H9 (cell line): ENCODE measurements around the gene FOXD1. TPM values are rescaled to one million over a fixed set of nuclear protein-coding genes. Genes with fewer than 3 reads are reported as not detected.

Experiments used
- DNase-seq: peaks from one replicate; pipeline ENCODE4 v3.0.0-alpha.2; 2017
- H2AFZ ChIP-seq: one replicate; pipeline ENCODE4 v1.6.1; 2013; ENCODE audit warnings: mild to moderate bottlenecking, low read length, control low read depth, moderate library complexity
- H2AK5ac ChIP-seq: 2 replicates; pipeline ENCODE4 v1.6.1; 2013; ENCODE audit warnings: low read length, control low read depth, mixed read lengths; ENCODE audit not compliant: insufficient read length
- H2BK120ac ChIP-seq: one replicate; pipeline ENCODE4 v1.6.1; 2013; ENCODE audit warnings: low read depth, mild to moderate bottlenecking, low read length, control low read depth, inconsistent platforms; ENCODE audit not compliant: poor library complexity, severe bottlenecking
- H2BK12ac ChIP-seq: 2 replicates; pipeline ENCODE4 v1.6.1; 2013; ENCODE audit warnings: low read length, control low read depth, mixed read lengths, low read depth; ENCODE audit not compliant: insufficient read length
- H2BK15ac ChIP-seq: 2 replicates; pipeline ENCODE4 v1.6.1; 2013; ENCODE audit warnings: low read depth, low read length, control low read depth
- H2BK20ac ChIP-seq: one replicate; pipeline ENCODE4 v1.6.1; 2013; ENCODE audit warnings: low read depth, mild to moderate bottlenecking, low read length, control low read depth, inconsistent platforms; ENCODE audit not compliant: poor library complexity, severe bottlenecking
- H2BK5ac ChIP-seq: 2 replicates; pipeline ENCODE4 v1.6.1; 2013; ENCODE audit warnings: low read length, control low read depth, mixed read lengths; ENCODE audit not compliant: insufficient read length
- H3K14ac ChIP-seq: 2 replicates; pipeline ENCODE4 v1.6.1; 2013; ENCODE audit warnings: low read length, control low read depth; ENCODE audit not compliant: insufficient read depth
- H3K18ac ChIP-seq: 2 replicates; pipeline ENCODE4 v1.6.1; 2013; ENCODE audit warnings: low read depth, mild to moderate bottlenecking, mixed read lengths, low read length, control low read depth; ENCODE audit not compliant: insufficient read length
- H3K23ac ChIP-seq: 2 replicates; pipeline ENCODE4 v1.6.1; 2013; ENCODE audit warnings: low read length, control low read depth, mixed read lengths, low read depth; ENCODE audit not compliant: insufficient read length
- H3K23me2 ChIP-seq: 2 replicates; pipeline ENCODE4 v1.6.1; 2013; ENCODE audit warnings: low read depth, mild to moderate bottlenecking, mixed read lengths, low read length, control low read depth; ENCODE audit not compliant: insufficient read length, poor library complexity, severe bottlenecking
- H3K27ac ChIP-seq: 2 replicates; pipeline ENCODE4 v1.5.1; 2013; ENCODE audit warnings: low read length, control low read depth, mixed read lengths, low read depth; ENCODE audit not compliant: insufficient read length
- H3K27me3 ChIP-seq: 2 replicates; pipeline ENCODE4 v1.6.1; 2013; ENCODE audit warnings: low read length, control low read depth, inconsistent platforms; ENCODE audit not compliant: insufficient read depth
- H3K4ac ChIP-seq: 2 replicates; pipeline ENCODE4 v1.6.1; 2013; ENCODE audit warnings: low read depth, mild to moderate bottlenecking, control low read depth, inconsistent platforms, low read length, moderate library complexity
- H3K4me1 ChIP-seq: 2 replicates; pipeline ENCODE4 v1.6.1; 2013; ENCODE audit warnings: low read length, control low read depth, inconsistent platforms; ENCODE audit not compliant: insufficient read depth
- H3K4me2 ChIP-seq: 2 replicates; pipeline ENCODE4 v1.6.1; 2013; ENCODE audit warnings: low read length, control low read depth, mixed read lengths; ENCODE audit not compliant: insufficient read length, insufficient read depth
- H3K56ac ChIP-seq: 2 replicates; pipeline ENCODE4 v1.6.1; 2013; ENCODE audit warnings: low read depth, mild to moderate bottlenecking, mixed read lengths, low read length, control low read depth; ENCODE audit not compliant: insufficient read length
- H3K79me1 ChIP-seq: 2 replicates; pipeline ENCODE4 v1.6.1; 2013; ENCODE audit warnings: low read depth, mild to moderate bottlenecking, moderate library complexity, low read length, control low read depth, inconsistent platforms; ENCODE audit not compliant: insufficient read depth, poor library complexity, severe bottlenecking
- H3K79me2 ChIP-seq: 2 replicates; pipeline ENCODE4 v1.6.1; 2013; ENCODE audit warnings: low read length, control low read depth, inconsistent platforms; ENCODE audit not compliant: insufficient read depth
- H3K9ac ChIP-seq: 2 replicates; pipeline ENCODE4 v1.6.1; 2013; ENCODE audit warnings: low read length, control low read depth, mixed read lengths; ENCODE audit not compliant: insufficient read length; ENCODE audit errors: extremely low read depth
- H3K9me3 ChIP-seq: one replicate; pipeline ENCODE4 v1.6.1; 2013; ENCODE audit warnings: low read depth, low read length, inconsistent platforms; ENCODE audit not compliant: control insufficient read depth
- H3T11ph ChIP-seq: one replicate; pipeline ENCODE4 v1.6.1; 2013; ENCODE audit warnings: mild to moderate bottlenecking, low read length, control low read depth, inconsistent platforms
- H4K20me1 ChIP-seq: one replicate; pipeline ENCODE4 v1.6.1; 2013; ENCODE audit not compliant: control insufficient read depth, insufficient read length, insufficient read depth
- H4K5ac ChIP-seq: 2 replicates; pipeline ENCODE4 v1.6.1; 2013; ENCODE audit warnings: low read depth, mild to moderate bottlenecking, mixed read lengths, low read length, control low read depth; ENCODE audit not compliant: insufficient read length
- H4K8ac ChIP-seq: replicated peaks from 2 replicates; pipeline ENCODE4 v1.6.1; 2013; ENCODE audit warnings: low read length, control low read depth, mixed read lengths, low read depth; ENCODE audit not compliant: insufficient read length
- H4K91ac ChIP-seq: 2 replicates; pipeline ENCODE4 v1.6.1; 2013; ENCODE audit warnings: low read depth, mild to moderate bottlenecking, moderate library complexity, mixed read lengths, low read length, control low read depth; ENCODE audit not compliant: insufficient read length
- H3K27ac Mint-ChIP-seq, 3 experiments: 2 replicates in 2 of 3; 3 replicates in 1 of 3; pipeline ENCODE4 v1.8.0; 2020 to 2021; ENCODE audit warnings: mixed read lengths in 3 of 3, mild to moderate bottlenecking in 1 of 3, moderate library complexity in 1 of 3
- H3K27me3 Mint-ChIP-seq: 2 replicates; pipeline ENCODE4 v1.8.0; 2021; ENCODE audit warnings: low read depth, mild to moderate bottlenecking, moderate library complexity, mixed read lengths
- H3K36me3 Mint-ChIP-seq, 3 experiments: 2 replicates in 2 of 3; 3 replicates in 1 of 3; pipeline ENCODE4 v1.8.0; 2020 to 2021; ENCODE audit warnings: low read depth in 3 of 3, mixed read lengths in 3 of 3; ENCODE audit not compliant: insufficient read depth in 1 of 3
- H3K4me1 Mint-ChIP-seq, 2 experiments: 2 replicates each; pipeline ENCODE4 v1.8.0; 2020; ENCODE audit warnings: mixed read lengths in 2 of 2
- H3K4me3 Mint-ChIP-seq, 2 experiments: 2 replicates in 1 of 2; 3 replicates in 1 of 2; pipeline ENCODE4 v1.8.0; 2020 to 2021; ENCODE audit warnings: mild to moderate bottlenecking in 2 of 2, mixed read lengths in 2 of 2, moderate library complexity in 1 of 2
- H3K9me3 Mint-ChIP-seq, 2 experiments: 2 replicates in 1 of 2; 3 replicates in 1 of 2; pipeline ENCODE4 v1.8.0; 2020; ENCODE audit warnings: mild to moderate bottlenecking in 2 of 2, mixed read lengths in 2 of 2, moderate library complexity in 1 of 2
- CTCF ChIP-seq: fragments of 200-600 bp; sonication (generic); conservative IDR thresholded peaks from 3 replicates; pipeline ENCODE4 v1.8.0; 2021; ENCODE audit warnings: antibody characterized with exemption, mild to moderate bottlenecking
- WGBS: extraction: QIAGEN DNeasy Blood & Tissue Kit; methylation state at CpG from one replicate; pipeline ENCODE4 v1.1.7; 2013; ENCODE audit warnings: missing lambda C conversion rate, low lambda C conversion rate, mixed read lengths; ENCODE audit not compliant: insufficient read length; ENCODE audit errors: extremely low coverage; 5-methylcytosine and 5-hydroxymethylcytosine counted together
- total RNA-seq: library from RNA; stranded (reverse); gene quantifications from 2 replicates; pipeline ENCODE4 v1.2.1, GENCODE V29; 2021

FOXD1 gene
- total RNA-seq, 1 experiment from 2014 or later = 0.20 TPM

- peaks cover 28 to 39% of the 10 kb centered on the region in 2 experiments for H3K4me1 Mint-ChIP-seq
Observed at GRCh38 chr5:73442231-73442811, 6.3 kb downstream of the FOXD1 start.

More at GRCh38 chr5:73442231-73442811, 6.3 kb downstream of the FOXD1 start:
- no peak overlapping the region for H2BK20ac ChIP-seq
- Mint-ChIP-seq H3K9me3 (peaks cover 15 to 36% of the 10 kb centered on the region in 2 experiments), H3K27ac (no peak overlapping the region), H3K36me3 (no peaks in the 10 kb centered on the region; a peak in 1 of 7 replicates), H3K27me3 (peaks cover 96% of the 10 kb centered on the region), H3K4me3 (peak overlapping the region in 1 of 2 experiments; percentile 45; a peak in 2 of 5 replicates)
- H2AK5ac ChIP-seq = no peak overlapping the region
- DNase-seq = no peak
- no peak overlapping the region for H4K5ac ChIP-seq
- no peak overlapping the region for H2BK12ac ChIP-seq
- no peaks in the 10 kb centered on the region for H3K4me1 ChIP-seq
- no peak overlapping the region for H4K91ac ChIP-seq
- H2BK5ac ChIP-seq = no peak overlapping the region
- no peaks in the 10 kb centered on the region for H3K9me3 ChIP-seq
- H2AFZ ChIP-seq = no peak overlapping the region
- TF ChIP-seq CTCF = no peak
- no peak overlapping the region for H3K56ac ChIP-seq
- no peak overlapping the region for H3K9ac ChIP-seq
- H3K79me1 ChIP-seq = no peaks in the 10 kb centered on the region
- H3K14ac ChIP-seq = no peak overlapping the region
- no peak overlapping the region for H2BK120ac ChIP-seq
- WGBS = no CpG with 5 or more reads among the region's 7 CpGs
- H4K8ac ChIP-seq = no peak overlapping the region
- no peak overlapping the region for H2BK15ac ChIP-seq
- H3K79me2 ChIP-seq = no peaks in the 10 kb centered on the region
- no peak overlapping the region for H3K4ac ChIP-seq
- peaks cover 84% of the 10 kb centered on the region for H3K27me3 ChIP-seq
- H4K20me1 ChIP-seq = no peaks in the 10 kb centered on the region
- no peak overlapping the region for H3K27ac ChIP-seq
- H3T11ph ChIP-seq = no peak overlapping the region
- no peak overlapping the region for H3K4me2 ChIP-seq
- no peak overlapping the region for H3K23ac ChIP-seq
- peaks cover 7% of the 10 kb centered on the region for H3K23me2 ChIP-seq
- no peak overlapping the region for H3K18ac ChIP-seq
